D721Med (cell line): ENCODE data around the gene RNASE8.
"Not testable (repeated sequence)": the region's sequence is repeated elsewhere in the genome, so short reads cannot be mapped to it uniquely, and the experiment has no call there.

Source experiments
- DNase-seq: peaks from one replicate; pipeline ENCODE4 v3.0.0; 2011; ENCODE audit warnings: low spot score; ENCODE audit not compliant: insufficient read length
- FAIRE-seq: peaks from 2 replicates; lab custom pipeline; 2011; peaks lifted over from hg19 to GRCh38; lab: Jason Lieb, UNC
- CTCF ChIP-seq: IDR thresholded peaks from 2 replicates; pipeline ENCODE4 v1.5.1; 2012; ENCODE audit warnings: mild to moderate bottlenecking, control low read depth; ENCODE audit not compliant: insufficient read depth; ENCODE audit errors: missing control alignments

RNASE8 gene

GRCh38 chr14:21039585-21040369, 17.8 kb upstream of the RNASE8 start:
- no peak for FAIRE-seq

DNA sequence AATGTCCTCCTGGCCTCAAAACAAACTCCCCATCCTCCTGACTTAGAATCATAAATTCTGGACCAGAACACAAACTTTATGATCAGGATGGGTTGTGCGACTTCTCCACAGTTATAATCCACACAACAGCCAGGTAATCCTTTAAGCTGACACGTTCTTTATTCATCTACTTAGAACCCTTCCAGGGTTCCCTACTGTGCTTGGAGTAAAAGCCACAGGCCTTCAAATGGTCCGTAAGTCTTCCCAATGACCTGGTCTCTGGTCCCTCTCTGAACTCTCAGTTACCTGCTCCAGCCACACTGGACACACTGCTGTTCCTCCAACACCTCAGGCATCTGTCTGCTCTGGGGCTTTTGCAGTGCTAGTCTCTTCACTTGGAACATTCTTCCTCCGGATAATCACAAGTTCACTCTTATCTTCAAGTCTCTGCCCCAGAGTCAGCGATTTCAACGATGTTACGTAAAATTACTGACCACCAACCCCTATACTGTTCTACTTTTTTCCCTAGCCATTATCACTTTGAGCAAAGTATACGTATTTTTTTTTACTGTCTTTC, 17.2 kb upstream of the RNASE8 start:
- DNase-seq (no peak), FAIRE-seq (no peak)

More at GRCh38 chr14:21039585-21040369, 17.8 kb upstream of the RNASE8 start:
- peak; percentile 48 for TF ChIP-seq CTCF
- DNase-seq: no peak

DNA sequence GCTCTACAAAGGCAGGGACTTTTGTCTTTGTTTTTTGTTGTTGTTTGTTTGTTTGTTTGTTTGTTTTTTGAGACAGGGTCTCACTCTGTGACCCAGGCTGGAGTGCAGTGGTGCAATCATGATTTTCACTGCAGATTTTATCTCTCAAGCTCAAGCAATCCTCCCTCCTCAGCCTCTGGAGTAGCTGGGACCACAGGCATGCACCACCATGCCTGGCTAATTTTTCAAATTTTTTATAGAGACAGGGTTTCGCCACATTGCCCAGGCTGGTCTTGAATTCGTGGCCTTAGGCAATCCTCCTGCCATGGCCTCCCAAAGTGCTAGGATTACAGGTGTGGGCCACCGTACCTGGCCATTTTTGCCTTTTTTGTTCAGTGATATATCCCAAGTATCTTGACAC, 16.7 kb upstream of the RNASE8 start:
- not testable (repeated sequence) for DNase-seq, FAIRE-seq

More for the DNA sequence above, 17.2 kb upstream of the RNASE8 start:
- no peak for TF ChIP-seq CTCF

GRCh38 chr14:21041676-21042433, 15.8 kb upstream of the RNASE8 start, which contains the start of gene RNASE7:
RNASE7 (plus strand) TSS chr14:21042362; CDS start chr14:21042993, 631 bp downstream.
- DNase-seq: no peak
- FAIRE-seq: no peak
- TF ChIP-seq CTCF: no peak

GRCh38 chr14:21042918-21043317, 14.7 kb upstream of the RNASE8 start:
- DNase-seq: no peak
- no peak for FAIRE-seq
- no peak for TF ChIP-seq CTCF

- FAIRE-seq (no peak), DNase-seq (no peak)
- TF ChIP-seq CTCF: no peak
These were observed 14.1 kb upstream of the RNASE8 start for GRCh38 chr14:21043387-21043973.

DNA sequence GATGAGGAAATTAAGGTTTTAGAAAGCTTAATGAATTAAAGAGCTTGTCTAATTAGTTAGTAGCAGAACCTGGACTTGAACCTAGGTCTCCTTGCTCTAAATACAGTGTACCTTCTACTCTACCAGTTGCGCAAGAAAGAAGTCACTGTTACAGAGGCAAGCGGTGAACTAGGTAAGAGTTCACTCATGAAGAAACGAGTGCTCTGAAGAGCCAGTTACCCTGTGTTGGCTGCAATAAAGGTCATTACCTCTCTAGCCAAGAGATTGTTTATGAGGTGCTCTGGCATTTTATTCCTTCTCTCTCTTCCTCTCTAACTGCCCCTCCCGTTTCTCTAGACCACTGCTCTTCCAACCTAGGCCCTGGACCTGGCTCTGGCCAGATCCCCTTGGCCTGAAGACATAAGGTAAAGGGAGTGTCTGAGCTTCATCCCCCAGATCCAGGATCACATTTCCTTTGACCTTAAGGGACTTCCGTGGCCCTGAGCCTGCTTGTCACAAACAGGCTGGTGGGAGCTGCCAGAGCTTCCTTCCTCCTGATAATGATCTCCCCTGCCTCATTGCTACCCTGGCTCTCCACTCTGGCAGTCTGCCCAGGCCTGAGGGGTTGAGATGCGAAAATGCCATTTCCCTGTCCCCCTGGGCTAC, 13.5 kb upstream of the RNASE8 start:
- FAIRE-seq: no peak
- DNase-seq: no peak
- TF ChIP-seq CTCF: no peak
